Measurements from ENCODE around the gene NOP56.
"Not testable (repeated sequence)": the region's sequence is repeated elsewhere in the genome, so short reads cannot be mapped to it uniquely, and the experiment has no call there.

Gene NOP56

GRCh38 chr20:2652724-2653555 is 508 bp downstream of the NOP56 start:
- peak; percentile 74 for DNase-seq

GRCh38 chr20:2653556-2654383 is 1.3 kb downstream of the NOP56 start:
- no peak for DNase-seq

GRCh38 chr20:2654384-2654822 is 2.0 kb downstream of the NOP56 start:
- no peak for DNase-seq

- no peak for DNase-seq
Observed at GRCh38 chr20:2654831-2655230, 2.4 kb downstream of the NOP56 start.

GRCh38 chr20:2655331-2656116 is 3.1 kb downstream of the NOP56 start:
- DNase-seq, result no peak

- DNase-seq, result no peak
Observed at GRCh38 chr20:2656471-2657117, 4.2 kb downstream of the NOP56 start.

- no peak for DNase-seq
Observed at GRCh38 chr20:2657241-2657640, 4.8 kb downstream of the NOP56 start.

- DNase-seq, result no peak
Observed at GRCh38 chr20:2657674-2658073, 5.2 kb downstream of the NOP56 start.

GRCh38 chr20:2658414-2659354 is 6.3 kb downstream of the NOP56 start:
- DNase-seq, result no peak

- DNase-seq, result no peak
Observed at GRCh38 chr20:2659547-2659946, 7.1 kb downstream of the NOP56 start.

- no peak for DNase-seq
Observed at GRCh38 chr20:2663364-2663886, 11.0 kb downstream of the NOP56 start.

- peak; percentile 95 for DNase-seq
Observed at GRCh38 chr20:2663887-2664719, 11.7 kb downstream of the NOP56 start, which contains the start of gene IDH3B. TSS of gene IDH3B (minus strand) at chr20:2664216. CDS start at chr20:2664188, 28 bp downstream.

- DNase-seq, result no peak
Observed at GRCh38 chr20:2671977-2672376, 19.5 kb downstream of the NOP56 start.

- DNase-seq, result no peak
Observed at GRCh38 chr20:2672446-2672845, 20.0 kb downstream of the NOP56 start.

GRCh38 chr20:2673453-2673852 is 21.0 kb downstream of the NOP56 start:
- DNase-seq, result no peak

GRCh38 chr20:2680046-2680445 is 27.6 kb downstream of the NOP56 start:
- DNase-seq, result no peak

GRCh38 chr20:2682040-2682439 is 29.6 kb downstream of the NOP56 start:
- not testable (repeated sequence) for DNase-seq

GRCh38 chr20:2684817-2685216 is 32.4 kb downstream of the NOP56 start:
- DNase-seq, result not testable (repeated sequence)

GRCh38 chr20:2687514-2687913 is 35.1 kb downstream of the NOP56 start:
- no peak for DNase-seq

- peak; percentile 62 for DNase-seq
Observed at GRCh38 chr20:2688041-2688591, 35.7 kb downstream of the NOP56 start.
